Pancreas (tissue), 10 donors: Measurements from ENCODE around the gene FOXA1. TPM values are rescaled to one million over a fixed set of nuclear protein-coding genes. Genes with fewer than 3 reads are reported as not detected.

Source experiments
- ATAC-seq, 4 donors: fragments of 200-7000 bp; cut with Tn5 transposase; one replicate each; pipeline versions ENCODE4 v1.8.0 to v1.9.1; 2020; ENCODE audit warnings: mild to moderate bottlenecking in 4 of 4, moderate library complexity in 4 of 4
- DNase-seq, 6 donors: peaks; one replicate each; pipeline ENCODE4 v3.0.0-alpha.2; 2020
- FAIRE-seq: peaks from 2 replicates; lab custom pipeline; 2012; peaks lifted over from hg19 to GRCh38; lab: Jason Lieb, UNC
- H3K27ac ChIP-seq, 4 donors: fragments of 200-600 bp; sonication (generic); 1 replicate in 3 of 4; 2 replicates in 1 of 4; pipeline versions ENCODE4 v1.5.0 to v1.8.0; 2020
- H3K27me3 ChIP-seq, 4 donors: fragments of 200-600 bp; one replicate each; pipeline ENCODE4 v1.8.0; 2021
- H3K36me3 ChIP-seq, 3 donors: fragments of 200-600 bp; sonication (generic) in 1 of 3; one replicate each; pipeline versions ENCODE4 v1.5.0 to v1.8.0; 2020 to 2021
- H3K4me1 ChIP-seq, 3 donors: fragments of 200-600 bp; one replicate each; pipeline ENCODE4 v1.8.0; 2021
- H3K4me3 ChIP-seq, 4 donors: fragments of 200-600 bp; sonication (generic) in 2 of 4; one replicate each; pipeline versions ENCODE4 v1.5.0 to v1.8.0; 2020 to 2021
- H3K9me3 ChIP-seq, 4 donors: fragments of 200-600 bp; one replicate each; pipeline ENCODE4 v1.8.0; 2021
- CTCF ChIP-seq, 4 donors: fragments of 200-600 bp; sonication (generic) in 3 of 4; IDR thresholded peaks; one replicate each; pipeline versions ENCODE4 v1.5.0 to v1.8.0; 2021; ENCODE audit warnings: antibody characterized with exemption in 4 of 4
- WGBS, 2 donors: extraction: QIAGEN DNeasy Blood & Tissue Kit; methylation state at CpG; one replicate each; pipeline ENCODE4 v1.1.7; 2013; 5-methylcytosine and 5-hydroxymethylcytosine counted together
- intact Hi-C, 3 donors: fragments of 100-400 bp; cut with DNase I; formaldehyde crosslinking; loops; one replicate each; pipeline versions ENCODE4 v1.11.1 to v1.14.2; 2022
- polyA plus RNA-seq, 2 donors: library from polyadenylated mRNA; stranded (reverse); fragments of 200-250 nt; gene quantifications; one replicate each; pipeline ENCODE4 v1.2.3, GENCODE V29; 2013
- total RNA-seq, 6 donors: library from RNA; stranded (reverse); fragmentation: NEBNext Ultra II Directional in 4 of 6; extraction: Animal tissue kit (Norgen Biotek cat#: 25700) in 4 of 6; gene quantifications; one replicate each; pipeline versions ENCODE4 v1.2.1 to v1.2.4, GENCODE V29; 2021 to 2023
- donor health status: healthy with polysubstance abuse.
- donor health status: DM: no; HTN: no; CAD: no; lungs with moderate emphysema.
- donor health status: DM: no; HTN: no; CAD: no.
- donor health status: control.
- donor health status: control.
- donor health status: Bipolar disorder and iron deficiency.
- donor health status: DM: yes; HTN: yes; CAD: no.
- donor health status: DM: no; HTN: no; CAD: no.
- donor health status: DM: no; HTN: no; CAD: no.
- donor health status: DM: yes; HTN: yes; CAD: no.

The FOXA1 gene
- total and polyA plus RNA-seq, 8 donors: 0.12 to 1.4 (median 0.51) TPM

GRCh38 chr14:37586797-37587130 is 8.3 kb downstream of the FOXA1 start:
- no peak overlapping the region for H3K4me3 ChIP-seq
- 4 to 6% methylated on average over 1 of the region's 1 CpG for WGBS, 2 donors

GRCh38 chr14:37585971-37586796 is 8.9 kb downstream of the FOXA1 start:
- DNase-seq: no peak
- H3K27me3 ChIP-seq: peaks cover 9 to 38% (median 25%) of the 10 kb centered on the region in 4 donors
- H3K27ac ChIP-seq: no peak overlapping the region
- peaks cover 0 to 3% (median 0%) of the 10 kb centered on the region in 4 donors for H3K9me3 ChIP-seq
- 30 to 36% methylated on average over 10 of the region's 10 CpGs for WGBS, 2 donors
- no peak overlapping the region for H3K4me3 ChIP-seq
- H3K36me3 ChIP-seq: no peaks in the 10 kb centered on the region
- ATAC-seq: no peak
- no peak for FAIRE-seq
- intact Hi-C loops: no loop called here
- peaks cover 0 to 8% (median 0%) of the 10 kb centered on the region in 3 donors for H3K4me1 ChIP-seq
- no peak for TF ChIP-seq CTCF (IDR thresholded peaks at IDR 0.05)

More at GRCh38 chr14:37586797-37587130, 8.3 kb downstream of the FOXA1 start:
- FAIRE-seq (peak; percentile 69), DNase-seq (no peak), ATAC-seq (no peak)
- Histone ChIP-seq H3K9me3 (peaks cover 0 to 3% (median 0%) of the 10 kb centered on the region in 4 donors), H3K4me1 (peaks cover 0 to 8% (median 0%) of the 10 kb centered on the region in 3 donors), H3K36me3 (no peaks in the 10 kb centered on the region), H3K27ac (no peak overlapping the region), H3K27me3 (peaks cover 12 to 38% (median 25%) of the 10 kb centered on the region in 4 donors)
- intact Hi-C loops: no loop called here
- no peak for TF ChIP-seq CTCF (IDR thresholded peaks at IDR 0.05)

GRCh38 chr14:37585101-37585511 is 9.9 kb downstream of the FOXA1 start:
- 23 to 28% methylated on average over 23 of the region's 23 CpGs for WGBS, 2 donors
- no peak overlapping the region for H3K27ac ChIP-seq
- no peaks in the 10 kb centered on the region for H3K36me3 ChIP-seq
- DNase-seq (peak in 1 of 6 donors; percentile 44), ATAC-seq (peak in 1 of 4 donors; percentile 22), FAIRE-seq (no peak)
- TF ChIP-seq CTCF (IDR thresholded peaks at IDR 0.05): no peak
- H3K9me3 ChIP-seq: peaks cover 0 to 3% (median 0%) of the 10 kb centered on the region in 4 donors
- H3K4me1 ChIP-seq: peaks cover 0 to 8% (median 0%) of the 10 kb centered on the region in 3 donors
- peak overlapping the region in 1 of 4 donors; percentile 39 for H3K4me3 ChIP-seq
- H3K27me3 ChIP-seq: peaks cover 8 to 38% (median 22%) of the 10 kb centered on the region in 4 donors
- intact Hi-C loops: no loop called here

GRCh38 chr14:37584211-37585100 is 10.6 kb downstream of the FOXA1 start:
- Histone ChIP-seq H3K4me1 (peaks cover 0 to 8% (median 0%) of the 10 kb centered on the region in 3 donors), H3K9me3 (peaks cover 0 to 3% (median 0%) of the 10 kb centered on the region in 4 donors), H3K4me3 (peak overlapping the region in 2 of 4 donors; percentile 7 to 39), H3K36me3 (no peaks in the 10 kb centered on the region), H3K27me3 (peaks cover 8 to 34% (median 20%) of the 10 kb centered on the region in 4 donors), H3K27ac (no peak overlapping the region)
- WGBS, 2 donors: 11 to 13% methylated on average over 61 to 62 of the region's 62 CpGs
- ATAC-seq (peak in 3 of 4 donors; percentile 37 to 56 (median 40)), DNase-seq (peak in 4 of 6 donors; percentile 16 to 75 (median 42)), FAIRE-seq (no peak)
- intact Hi-C loops: no loop called here
- no peak for TF ChIP-seq CTCF (IDR thresholded peaks at IDR 0.05)
